GM06990 (cell line): Measurements from ENCODE around the gene ZBTB45.

ENCODE experiments used
- DNase-seq: peaks from one replicate; pipeline ENCODE4 v3.0.0-alpha.2; 2011; ENCODE audit not compliant: insufficient read length; ENCODE audit errors: extremely low read depth
- H3K27me3 ChIP-seq: replicated peaks from 2 replicates; pipeline ENCODE4 v1.6.0; 2011; ENCODE audit warnings: low read length; ENCODE audit not compliant: control insufficient read depth, insufficient read depth
- H3K36me3 ChIP-seq: 2 replicates; pipeline ENCODE4 v1.5.1; 2011; ENCODE audit warnings: low read length; ENCODE audit not compliant: control insufficient read depth, insufficient read depth
- H3K4me3 ChIP-seq: replicated peaks from 2 replicates; pipeline ENCODE4 v1.5.1; 2011; ENCODE audit warnings: low read depth, mild to moderate bottlenecking, control low read depth, low read length
- TF ChIP-seq, protein P1 (sequence below): IDR thresholded peaks from 2 replicates; pipeline ENCODE4 v1.5.1; 2011; ENCODE audit warnings: low read length, control low read depth, mild to moderate bottlenecking, inconsistent platforms; ENCODE audit not compliant: insufficient read depth, poor library complexity, severe bottlenecking

The ZBTB45 gene

DNA sequence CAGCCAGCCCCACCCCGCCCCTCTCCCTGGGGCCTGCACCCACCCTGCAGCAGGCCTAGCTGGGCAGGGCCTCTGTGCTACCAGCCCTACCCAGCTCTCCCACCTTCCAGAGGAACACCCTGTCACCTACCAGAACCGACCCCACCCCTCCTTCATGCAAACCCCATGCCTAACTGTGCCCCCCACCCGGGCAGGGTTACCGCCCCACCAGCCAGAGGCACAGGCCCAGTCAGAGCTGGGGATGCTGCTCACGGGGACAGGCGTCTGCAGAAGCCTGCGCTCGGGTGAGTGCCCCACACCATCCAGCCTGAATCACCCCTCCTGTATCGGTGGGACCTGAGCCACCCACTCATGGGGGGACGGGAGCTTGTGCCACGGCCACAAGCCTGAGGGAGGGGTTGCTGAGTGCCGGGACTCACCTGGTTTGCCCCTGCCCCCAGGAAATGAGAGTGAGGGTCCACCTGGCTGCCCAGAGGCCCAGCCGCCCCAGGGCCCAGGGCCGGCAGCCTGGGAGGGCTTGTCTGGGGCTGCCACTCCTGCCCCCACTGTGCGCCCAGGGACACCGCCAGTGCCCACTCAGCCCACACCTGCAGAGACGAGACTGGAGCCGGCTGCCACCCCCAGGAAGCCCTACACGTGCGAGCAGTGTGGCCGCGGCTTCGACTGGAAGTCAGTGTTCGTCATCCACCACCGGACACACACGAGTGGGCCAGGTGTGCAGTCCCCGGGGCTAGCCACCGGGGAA lies 39.7 kb downstream of the ZBTB45 start:
- TF ChIP-seq, protein P1, sequence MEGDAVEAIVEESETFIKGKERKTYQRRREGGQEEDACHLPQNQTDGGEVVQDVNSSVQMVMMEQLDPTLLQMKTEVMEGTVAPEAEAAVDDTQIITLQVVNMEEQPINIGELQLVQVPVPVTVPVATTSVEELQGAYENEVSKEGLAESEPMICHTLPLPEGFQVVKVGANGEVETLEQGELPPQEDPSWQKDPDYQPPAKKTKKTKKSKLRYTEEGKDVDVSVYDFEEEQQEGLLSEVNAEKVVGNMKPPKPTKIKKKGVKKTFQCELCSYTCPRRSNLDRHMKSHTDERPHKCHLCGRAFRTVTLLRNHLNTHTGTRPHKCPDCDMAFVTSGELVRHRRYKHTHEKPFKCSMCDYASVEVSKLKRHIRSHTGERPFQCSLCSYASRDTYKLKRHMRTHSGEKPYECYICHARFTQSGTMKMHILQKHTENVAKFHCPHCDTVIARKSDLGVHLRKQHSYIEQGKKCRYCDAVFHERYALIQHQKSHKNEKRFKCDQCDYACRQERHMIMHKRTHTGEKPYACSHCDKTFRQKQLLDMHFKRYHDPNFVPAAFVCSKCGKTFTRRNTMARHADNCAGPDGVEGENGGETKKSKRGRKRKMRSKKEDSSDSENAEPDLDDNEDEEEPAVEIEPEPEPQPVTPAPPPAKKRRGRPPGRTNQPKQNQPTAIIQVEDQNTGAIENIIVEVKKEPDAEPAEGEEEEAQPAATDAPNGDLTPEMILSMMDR, result no peak
- H3K27me3 ChIP-seq, result no peaks in the 10 kb centered on the region
- H3K4me3 ChIP-seq, result no peak overlapping the region
- DNase-seq, result no peak
- H3K36me3 ChIP-seq, result peaks cover 6% of the 10 kb centered on the region; the same call in 1 of the 2 replicates

DNA sequence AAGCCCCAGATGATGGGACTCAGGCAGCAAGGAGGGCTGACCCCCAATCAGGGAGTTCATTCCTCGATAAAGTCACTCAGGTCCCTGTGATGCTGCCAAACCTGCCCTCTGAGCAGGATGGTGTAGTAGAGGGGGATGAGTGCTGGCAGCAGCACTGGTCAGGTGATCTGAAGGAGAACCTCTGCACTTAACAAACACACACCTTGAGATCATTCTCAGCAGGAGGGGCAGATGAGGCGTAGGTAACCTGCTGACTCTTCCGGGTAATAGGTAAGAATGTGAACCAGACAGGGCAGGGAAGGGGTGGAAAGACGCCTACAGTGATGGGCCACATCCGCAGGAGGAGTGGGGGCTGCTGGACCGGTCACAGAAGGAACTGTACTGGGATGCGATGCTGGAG lies 40.3 kb downstream of the ZBTB45 start:
- Histone ChIP-seq H3K4me3 (no peak overlapping the region), H3K27me3 (no peaks in the 10 kb centered on the region), H3K36me3 (peaks cover 6% of the 10 kb centered on the region; the same call in 1 of the 2 replicates)
- TF ChIP-seq, protein P1, result no peak
- DNase-seq, result no peak

DNA sequence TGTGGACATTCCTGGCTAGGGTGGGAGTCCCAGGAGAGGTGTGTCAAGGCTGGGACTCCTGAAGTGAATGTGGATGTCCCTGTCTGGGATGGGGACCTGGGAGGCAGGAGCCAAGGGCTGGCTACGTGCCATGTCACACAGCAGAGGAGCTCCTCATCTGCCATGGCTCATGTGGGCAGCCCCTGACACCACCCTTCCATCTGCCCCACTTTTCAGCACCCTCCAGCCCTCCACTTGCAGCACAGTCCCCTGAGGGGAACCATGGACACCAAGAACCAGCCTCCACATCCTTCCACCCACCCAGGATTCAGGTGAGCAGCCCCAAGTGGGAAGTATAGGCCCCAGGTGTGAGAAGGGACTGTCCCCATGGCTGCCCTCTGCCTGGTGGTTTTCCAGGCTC lies 41.7 kb downstream of the ZBTB45 start:
- TF ChIP-seq, protein P1, result no peak
- no peak for DNase-seq
- Histone ChIP-seq H3K27me3 (no peaks in the 10 kb centered on the region), H3K4me3 (no peak overlapping the region), H3K36me3 (peaks cover 9% of the 10 kb centered on the region; the same call in 1 of the 2 replicates)

DNA sequence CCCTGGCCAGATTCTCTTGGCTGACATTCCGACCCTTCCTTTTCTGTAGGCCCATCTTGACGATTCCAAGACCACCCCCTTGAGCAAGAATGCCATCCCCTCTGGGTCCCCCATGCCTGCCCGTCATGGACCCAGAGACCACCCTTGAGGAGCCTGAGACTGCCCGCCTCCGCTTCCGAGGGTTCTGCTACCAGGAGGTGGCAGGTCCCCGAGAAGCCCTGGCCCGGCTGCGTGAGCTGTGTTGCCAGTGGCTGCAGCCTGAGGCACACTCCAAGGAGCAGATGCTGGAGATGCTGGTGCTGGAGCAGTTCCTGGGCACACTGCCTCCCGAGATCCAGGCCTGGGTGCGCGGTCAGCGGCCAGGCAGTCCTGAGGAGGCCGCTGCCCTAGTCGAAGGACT lies 42.5 kb downstream of the ZBTB45 start:
- TF ChIP-seq, protein P1, result no peak
- Histone ChIP-seq H3K27me3 (no peaks in the 10 kb centered on the region), H3K4me3 (no peak overlapping the region; the same call in 1 of the 2 replicates), H3K36me3 (peaks cover 14% of the 10 kb centered on the region)
- DNase-seq, result no peak

DNA sequence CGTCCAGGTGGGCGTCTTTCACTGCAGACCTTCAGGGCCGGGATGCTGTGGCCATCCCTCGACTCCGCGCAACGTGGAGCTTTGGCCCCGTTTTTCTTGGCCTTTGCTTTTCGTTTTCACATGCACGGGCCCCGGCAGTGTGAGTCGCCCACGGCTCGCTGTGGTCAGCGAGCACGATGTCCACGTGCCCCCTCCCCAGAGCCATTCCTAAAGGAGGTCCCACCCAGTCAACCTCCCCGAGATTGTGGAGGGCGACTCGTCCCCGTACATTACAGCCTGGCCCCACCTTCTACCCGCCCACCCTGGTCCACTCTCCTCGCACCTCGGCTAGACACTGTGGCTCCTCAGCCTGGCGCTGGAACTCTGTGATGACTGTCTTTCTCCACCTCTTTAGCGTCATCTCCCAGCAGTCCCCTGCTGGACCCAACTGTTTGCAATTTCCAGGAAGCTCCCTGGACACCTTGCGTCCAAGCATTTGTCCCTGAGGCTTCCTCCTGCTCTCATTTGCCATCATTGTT lies 43.1 kb downstream of the ZBTB45 start:
- TF ChIP-seq, protein P1, result no peak

More for the DNA sequence above, 43.1 kb downstream of the ZBTB45 start:
- DNase-seq, result no peak
- H3K4me3 ChIP-seq, result peak overlapping the region; percentile 70
- H3K27me3 ChIP-seq, result no peaks in the 10 kb centered on the region
- H3K36me3 ChIP-seq, result peaks cover 17% of the 10 kb centered on the region
